ENCODE results near the gene ARL6IP4. TPM values are rescaled to one million over a fixed set of nuclear protein-coding genes. Genes with fewer than 3 reads are reported as not detected.

Gene ARL6IP4
- total RNA-seq, 1 donor from 2014 or later = 24.9 TPM

DNA sequence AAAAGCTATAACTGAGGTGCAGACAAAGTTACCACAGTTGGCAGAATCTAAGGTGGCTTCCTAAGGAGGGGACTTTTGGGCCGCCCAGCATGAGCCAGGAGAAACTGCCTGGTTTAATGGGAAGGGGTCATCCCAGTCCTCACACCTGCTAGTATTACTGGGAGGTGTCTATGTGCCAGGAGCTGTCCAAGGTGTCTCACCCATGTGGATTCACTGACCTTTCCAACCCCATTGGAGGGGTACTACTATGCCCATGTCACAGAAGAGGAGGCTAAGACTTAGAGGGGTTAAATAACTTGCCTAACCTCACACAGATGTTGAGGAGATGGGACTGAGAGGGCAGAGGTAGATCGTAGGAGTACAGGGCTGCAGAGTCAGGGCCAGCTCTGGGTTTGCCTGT, 24.4 kb upstream of the ARL6IP4 start:
- FAIRE-seq (no peak), DNase-seq (ENCODE audit: low spot score in 2 of 2) (peak in 1 of 2 donors; percentile 11)

DNA sequence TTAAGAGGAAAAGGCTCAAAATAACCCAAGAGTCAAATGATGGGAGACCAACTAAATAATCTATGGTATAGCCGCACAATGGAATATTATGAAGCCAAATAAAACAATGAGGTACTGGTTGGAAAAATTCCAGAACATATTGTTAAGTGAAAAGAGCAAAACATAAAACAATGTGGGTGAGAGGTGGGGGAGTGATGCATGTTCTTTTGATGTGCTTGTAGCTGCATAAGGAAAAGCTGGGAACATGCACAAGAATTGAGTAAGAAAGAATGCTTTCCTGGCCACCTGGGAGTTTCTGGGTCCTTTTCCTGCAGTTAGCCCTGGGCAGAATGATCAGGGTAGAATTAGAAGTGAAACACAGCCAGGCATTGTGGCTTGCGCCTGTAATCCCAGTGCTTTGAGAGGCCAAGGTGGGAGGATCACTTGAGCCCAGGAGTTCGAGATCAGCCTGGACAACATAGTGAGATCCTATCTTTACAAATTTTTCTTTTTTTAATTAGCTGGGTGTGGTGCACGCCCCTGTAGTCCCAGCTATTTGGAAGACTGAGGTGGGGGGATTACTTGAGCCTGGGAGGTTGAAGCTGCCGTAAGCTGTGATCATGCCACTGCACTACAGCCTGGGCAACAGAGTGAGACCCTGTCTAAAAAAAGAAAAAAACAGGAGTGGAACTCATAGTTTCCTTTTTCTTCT, 22.1 kb upstream of the ARL6IP4 start:
- FAIRE-seq (no peak), DNase-seq (ENCODE audit: low spot score in 2 of 2) (no peak)

DNA sequence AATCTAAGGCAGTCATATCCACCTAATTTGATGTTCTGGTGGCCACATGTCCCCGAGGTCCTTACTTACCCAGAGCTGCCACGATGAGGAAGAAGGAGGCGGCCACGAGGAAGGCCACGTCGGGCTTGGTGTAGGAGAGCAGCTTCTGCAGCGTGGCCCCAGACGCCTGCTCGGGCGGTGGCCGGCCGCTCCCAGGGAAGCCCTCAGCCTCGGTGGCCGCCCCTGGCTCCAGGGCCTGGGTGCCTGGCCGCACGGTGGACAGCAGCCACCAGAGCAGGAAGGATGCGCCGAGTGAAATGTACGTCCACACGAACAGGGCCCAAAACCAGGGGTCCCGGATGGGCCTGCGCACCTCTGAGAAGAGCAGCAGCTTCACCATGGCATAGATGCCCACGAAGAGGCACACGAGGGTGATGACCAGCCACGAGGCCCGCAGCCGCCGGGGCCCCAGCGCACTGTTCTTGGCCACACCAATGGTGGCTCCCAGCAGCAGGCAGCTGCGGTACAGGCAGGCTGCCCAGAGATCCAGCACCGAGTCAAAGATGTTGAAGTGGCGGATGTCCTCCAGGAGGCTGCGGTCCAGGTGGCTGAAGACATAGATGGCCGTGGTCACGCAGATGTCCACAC, 20.8 kb upstream of the ARL6IP4 start:
- no peak for DNase-seq (ENCODE audit: low spot score in 2 of 2)
- no peak for FAIRE-seq

DNA sequence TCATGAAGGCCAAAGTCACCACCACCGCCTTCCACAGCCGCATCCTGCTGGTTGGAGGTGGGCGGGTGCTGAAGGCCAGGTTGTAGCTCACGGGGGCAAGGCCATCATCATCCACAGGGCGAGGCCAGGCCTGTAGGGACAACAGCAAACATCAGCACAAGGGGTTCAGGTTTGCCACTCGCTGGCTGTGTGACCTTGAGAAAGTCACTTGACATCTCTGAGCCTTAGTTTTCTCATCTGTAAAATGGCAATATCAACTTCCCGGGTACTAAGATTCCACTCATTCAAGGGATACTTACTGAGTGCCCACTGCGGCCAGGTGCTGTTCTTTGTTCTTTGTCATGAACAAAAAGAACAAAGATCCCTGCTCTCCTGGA, 20.3 kb upstream of the ARL6IP4 start:
- no peak for FAIRE-seq
- DNase-seq (ENCODE audit: low spot score in 2 of 2) = no peak

DNA sequence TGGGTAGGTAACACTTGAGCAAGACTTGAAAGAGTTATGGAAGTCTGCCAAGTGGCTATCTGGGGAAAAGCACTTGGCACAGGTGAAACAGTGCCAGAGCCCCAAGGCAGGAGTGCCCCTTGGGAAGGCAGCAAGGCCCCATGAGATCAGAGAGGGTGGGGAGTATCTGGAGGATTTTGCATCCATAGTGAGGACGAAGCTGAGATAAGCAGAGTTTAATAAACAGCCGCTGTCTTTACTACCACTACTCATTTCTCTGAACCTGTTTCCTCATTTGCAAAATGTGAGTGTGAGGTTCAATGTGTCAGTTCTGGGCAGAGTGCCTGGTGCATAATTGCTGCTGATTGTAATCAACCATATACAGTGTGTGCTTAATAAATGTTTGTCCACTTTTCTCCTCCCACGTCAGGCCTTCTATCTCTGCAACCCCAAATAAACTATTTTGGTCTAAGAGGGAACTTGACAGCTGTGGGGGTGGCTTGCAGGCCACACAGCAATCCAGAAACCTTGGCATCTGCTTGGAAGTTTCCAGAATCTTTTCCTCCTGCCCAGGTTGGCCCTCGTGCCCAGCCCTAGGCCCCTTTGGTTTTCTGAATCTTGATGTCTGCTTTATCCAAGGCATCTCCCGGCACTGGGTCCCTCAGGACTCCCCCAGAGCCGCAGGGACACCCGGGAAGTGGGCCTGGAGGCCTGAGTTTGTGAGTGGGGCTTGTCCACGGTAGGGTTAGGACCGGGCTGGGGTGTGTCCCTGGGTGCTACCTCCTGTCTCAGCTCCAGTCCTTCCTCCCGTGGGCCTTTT, 18.8 kb upstream of the ARL6IP4 start:
- FAIRE-seq (no peak), DNase-seq (ENCODE audit: low spot score in 2 of 2) (peak; percentile 33 to 47)

DNA sequence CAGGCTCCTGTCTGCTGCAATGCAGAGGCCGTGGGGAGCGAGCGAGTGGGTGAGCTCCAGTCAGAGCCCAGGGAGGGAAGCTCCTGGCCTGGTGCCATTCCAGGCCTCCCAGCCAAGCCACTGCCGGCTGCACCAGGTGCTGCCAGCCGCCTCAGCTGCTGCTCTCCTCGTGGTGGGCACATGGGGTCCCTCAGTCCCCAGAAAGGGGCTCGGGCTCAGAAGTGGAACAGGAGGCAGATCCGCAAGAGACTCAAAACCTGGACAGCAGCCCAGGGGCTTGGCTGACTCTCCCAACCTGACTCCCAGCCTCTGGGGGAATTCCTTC, 16.6 kb upstream of the ARL6IP4 start:
- FAIRE-seq (no peak), DNase-seq (ENCODE audit: low spot score in 2 of 2) (peak; percentile 55 to 66)

DNA sequence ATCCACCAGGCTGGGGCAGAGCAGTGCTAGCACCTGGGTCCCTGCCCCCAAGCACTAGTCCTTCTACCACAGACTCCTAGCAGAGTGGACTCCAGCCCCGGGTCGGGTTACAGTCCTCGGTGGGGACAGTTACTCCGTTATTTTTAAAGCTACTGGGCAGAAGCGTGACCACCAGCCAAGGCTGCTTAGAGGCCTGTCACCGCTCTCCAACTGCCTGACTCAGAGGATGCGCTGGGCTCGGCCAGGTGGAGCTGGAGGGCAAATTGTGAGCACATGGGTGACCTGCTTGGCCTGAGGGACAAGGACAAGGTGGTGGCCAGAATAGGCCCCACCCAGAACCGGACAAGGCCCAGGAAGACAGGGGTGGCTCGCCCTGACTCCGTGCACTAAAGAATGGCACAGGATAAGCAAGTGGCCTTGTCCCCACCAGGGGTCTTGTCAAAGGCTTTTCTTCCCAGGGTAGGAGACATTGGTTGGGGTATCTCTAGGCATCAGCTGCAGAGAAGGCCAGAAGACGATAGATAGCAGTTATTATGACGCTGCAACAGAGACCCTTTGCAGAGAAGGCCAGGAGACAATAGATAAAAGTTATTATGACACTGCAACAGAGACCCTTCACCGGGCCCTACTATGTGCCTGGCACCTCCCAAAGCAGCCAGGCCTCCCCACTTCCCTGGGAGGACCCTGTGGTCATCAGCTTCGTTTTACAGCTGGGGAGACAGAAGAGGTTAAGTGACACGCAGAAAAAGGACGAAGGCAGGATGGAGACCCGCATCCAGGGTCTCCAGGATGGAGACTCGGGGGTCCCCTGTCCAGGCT, 15.8 kb upstream of the ARL6IP4 start:
- no peak for DNase-seq (ENCODE audit: low spot score in 2 of 2)
- no peak for FAIRE-seq

DNA sequence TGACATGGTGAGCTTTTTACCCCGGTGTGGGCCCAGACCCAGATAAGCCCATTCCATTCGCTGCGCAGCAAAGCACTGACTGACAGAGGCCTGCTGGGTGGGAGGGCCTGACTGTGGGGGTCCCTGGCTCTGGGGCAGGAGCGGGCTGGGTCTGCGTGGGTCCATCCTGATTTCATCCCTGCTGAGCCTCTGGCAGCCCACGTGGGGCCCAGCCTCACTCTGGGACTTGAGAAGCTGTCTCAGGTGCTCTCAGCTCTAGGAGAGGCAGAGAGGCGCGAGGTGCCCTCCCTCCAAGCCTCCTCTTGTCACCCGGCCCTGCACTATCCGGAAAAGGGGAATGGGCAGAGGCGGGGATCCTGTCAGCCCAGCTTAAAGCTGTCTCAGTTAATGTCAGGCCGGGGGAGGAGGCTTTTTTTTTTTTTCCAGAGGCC, 15.1 kb upstream of the ARL6IP4 start:
- DNase-seq (ENCODE audit: low spot score in 2 of 2) (peak in 1 of 2 donors; percentile 35), FAIRE-seq (no peak)

DNA sequence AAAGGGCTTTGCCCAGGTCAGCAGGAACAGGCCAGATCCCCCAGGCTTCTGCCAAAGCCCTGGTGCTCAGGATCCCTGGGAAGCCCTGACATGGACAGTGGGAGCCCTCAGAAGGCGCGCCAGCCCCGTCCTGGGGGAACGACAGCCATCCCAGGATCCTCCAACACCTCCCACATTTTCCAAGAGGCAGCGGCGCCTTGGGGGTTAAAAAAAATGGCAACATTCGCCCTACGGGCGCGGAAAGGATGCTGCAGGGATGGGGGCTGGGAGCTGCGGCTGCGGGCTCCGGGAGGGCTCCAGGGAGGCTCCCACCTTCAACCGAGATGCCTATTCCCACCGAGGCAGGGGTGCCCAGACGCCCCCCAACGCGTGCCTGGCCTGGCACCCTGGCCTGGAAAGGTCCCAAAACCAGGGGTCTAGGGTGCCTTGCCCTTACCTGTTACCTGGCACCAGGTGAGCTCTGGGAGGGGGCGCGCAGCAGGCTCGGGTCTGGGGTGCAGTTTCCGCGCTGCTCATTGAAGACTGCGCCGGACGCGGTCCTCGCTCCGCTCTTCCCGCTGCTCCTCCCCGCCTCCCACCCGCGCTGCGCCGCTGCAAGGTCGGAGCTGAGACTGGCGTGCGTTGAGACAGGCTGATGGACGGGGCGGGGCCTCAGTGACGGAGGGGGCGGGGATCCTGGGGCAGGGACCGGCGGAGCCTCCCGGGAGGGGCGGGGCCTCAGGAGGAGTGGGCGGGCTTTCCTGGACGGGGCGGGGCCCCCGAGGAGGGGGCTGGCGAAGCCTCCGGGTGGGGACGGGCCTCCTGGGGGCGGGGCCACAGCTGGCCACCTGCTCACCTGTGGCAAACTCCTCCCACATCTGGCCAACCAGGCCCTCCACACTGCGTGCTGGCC, 14.4 kb upstream of the ARL6IP4 start, which contains the start of gene ABCB9:
Gene ABCB9, minus strand, starts transcription at position 613 of the 892 bp plus-strand sequence. CDS start 6,228 bp downstream, outside the sequence.
- DNase-seq (ENCODE audit: low spot score in 2 of 2) (peak; percentile 87 to 98), FAIRE-seq (no peak)

DNA sequence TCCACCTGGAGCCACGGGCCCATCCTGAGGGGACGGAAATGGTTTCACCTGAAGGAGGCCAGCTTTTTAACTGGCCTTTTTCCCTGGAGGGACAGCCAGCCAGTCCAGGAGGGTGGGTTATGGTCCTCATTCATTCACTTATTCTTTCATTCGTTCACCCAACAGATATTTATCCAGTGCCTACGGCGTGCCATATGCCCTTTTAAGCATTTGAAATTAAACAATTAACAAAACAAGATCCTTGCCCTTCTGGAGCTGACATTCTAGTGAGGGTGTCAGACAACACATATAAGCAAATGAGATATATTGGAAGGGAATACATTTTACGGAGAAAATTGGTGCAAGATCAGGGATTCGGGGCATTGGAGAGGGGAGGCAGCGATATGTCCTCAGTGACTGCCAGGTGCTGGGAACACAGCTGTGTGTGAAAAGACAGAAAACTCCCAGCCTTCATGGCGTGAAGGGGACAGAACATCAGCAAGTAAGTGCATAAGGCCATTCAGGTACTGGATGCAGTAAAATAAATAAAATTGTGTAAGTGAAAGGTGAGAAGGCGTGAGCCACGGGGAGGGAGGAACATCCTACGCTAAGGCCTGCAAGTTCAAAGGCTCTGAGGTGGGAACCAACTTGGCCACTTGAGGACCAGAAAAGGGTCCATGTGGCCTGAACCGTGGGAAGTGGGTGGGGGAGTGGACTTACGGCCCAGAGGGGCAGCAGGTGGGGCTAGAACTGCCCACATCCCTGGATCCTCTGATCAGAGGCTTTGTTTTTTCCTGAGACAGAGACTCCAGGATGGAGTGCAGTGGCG, 13.5 kb upstream of the ARL6IP4 start:
- FAIRE-seq (no peak), DNase-seq (ENCODE audit: low spot score in 2 of 2) (no peak)

DNA sequence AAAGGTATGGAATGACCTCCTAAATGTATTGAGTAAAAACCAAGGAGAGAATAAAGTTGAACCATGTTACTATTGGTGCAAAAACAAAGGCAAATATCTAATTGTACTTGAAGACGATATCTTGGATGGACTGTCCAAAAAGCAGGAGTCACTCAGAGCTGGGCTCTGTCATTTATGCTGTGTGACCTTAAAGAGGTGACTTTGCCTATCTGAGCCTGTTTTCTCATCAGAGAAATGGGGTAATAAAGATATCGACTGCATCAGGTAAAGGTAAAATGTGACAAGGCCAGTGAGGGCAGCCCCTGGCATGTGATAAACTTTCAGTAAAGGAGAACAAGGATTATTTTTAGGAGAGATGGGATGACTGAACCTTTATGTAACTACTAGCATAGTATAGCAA, 12.4 kb upstream of the ARL6IP4 start:
- FAIRE-seq = no peak

DNA sequence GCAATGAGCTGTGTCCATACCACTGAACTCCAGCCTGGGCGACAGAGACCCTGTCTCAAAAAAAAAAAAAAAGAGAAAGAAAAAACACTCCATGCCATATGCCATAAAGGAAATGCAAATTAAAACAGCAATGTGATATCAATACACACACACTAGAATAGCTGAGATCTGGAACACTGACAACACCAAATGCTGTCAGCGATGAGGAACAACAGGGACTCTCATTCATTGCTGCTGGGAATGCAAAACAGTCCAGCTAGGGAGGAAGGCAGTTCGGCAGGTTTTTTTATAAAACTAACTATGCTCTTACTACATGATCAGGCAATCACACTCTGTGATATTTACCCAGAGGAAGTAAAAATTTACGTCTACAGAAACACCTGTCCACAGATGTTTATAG, 10.8 kb upstream of the ARL6IP4 start:
- no peak for DNase-seq (ENCODE audit: low spot score in 2 of 2)
- no peak for FAIRE-seq

More for the DNA sequence above, 12.4 kb upstream of the ARL6IP4 start:
- no peak for DNase-seq (ENCODE audit: low spot score in 2 of 2)

DNA sequence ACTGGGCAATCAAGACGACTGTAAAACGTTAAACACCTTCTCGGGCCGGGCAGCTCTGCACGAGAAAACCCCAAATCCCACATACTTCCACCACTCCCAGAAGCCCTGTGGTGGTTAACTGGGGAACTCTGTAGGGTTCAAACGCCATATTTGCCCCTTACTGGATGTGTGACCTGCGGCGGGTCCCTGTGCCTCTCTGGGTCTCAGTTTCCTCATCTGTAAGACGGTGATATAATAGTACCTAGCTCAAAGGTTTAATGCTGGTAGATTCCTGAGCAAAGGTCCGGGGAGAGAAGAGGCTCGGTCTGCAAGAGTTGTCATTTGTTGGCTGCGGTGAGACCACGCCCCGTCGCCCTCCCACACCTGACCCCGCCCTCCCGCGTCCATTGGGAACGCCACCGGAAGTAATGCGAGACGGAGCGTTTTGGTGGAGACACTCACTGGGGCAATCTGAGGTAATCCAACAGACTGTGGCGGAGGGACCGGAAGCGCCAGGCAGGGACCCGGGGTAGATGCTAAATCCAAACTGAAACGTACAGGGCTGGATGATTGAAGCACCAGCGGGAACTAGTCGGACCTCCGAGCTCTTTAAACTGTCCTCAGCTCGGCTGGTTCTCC, 6.1 kb upstream of the ARL6IP4 start:
- peak; percentile 89 to 93 for DNase-seq (ENCODE audit: low spot score in 2 of 2)
- FAIRE-seq = no peak

DNA sequence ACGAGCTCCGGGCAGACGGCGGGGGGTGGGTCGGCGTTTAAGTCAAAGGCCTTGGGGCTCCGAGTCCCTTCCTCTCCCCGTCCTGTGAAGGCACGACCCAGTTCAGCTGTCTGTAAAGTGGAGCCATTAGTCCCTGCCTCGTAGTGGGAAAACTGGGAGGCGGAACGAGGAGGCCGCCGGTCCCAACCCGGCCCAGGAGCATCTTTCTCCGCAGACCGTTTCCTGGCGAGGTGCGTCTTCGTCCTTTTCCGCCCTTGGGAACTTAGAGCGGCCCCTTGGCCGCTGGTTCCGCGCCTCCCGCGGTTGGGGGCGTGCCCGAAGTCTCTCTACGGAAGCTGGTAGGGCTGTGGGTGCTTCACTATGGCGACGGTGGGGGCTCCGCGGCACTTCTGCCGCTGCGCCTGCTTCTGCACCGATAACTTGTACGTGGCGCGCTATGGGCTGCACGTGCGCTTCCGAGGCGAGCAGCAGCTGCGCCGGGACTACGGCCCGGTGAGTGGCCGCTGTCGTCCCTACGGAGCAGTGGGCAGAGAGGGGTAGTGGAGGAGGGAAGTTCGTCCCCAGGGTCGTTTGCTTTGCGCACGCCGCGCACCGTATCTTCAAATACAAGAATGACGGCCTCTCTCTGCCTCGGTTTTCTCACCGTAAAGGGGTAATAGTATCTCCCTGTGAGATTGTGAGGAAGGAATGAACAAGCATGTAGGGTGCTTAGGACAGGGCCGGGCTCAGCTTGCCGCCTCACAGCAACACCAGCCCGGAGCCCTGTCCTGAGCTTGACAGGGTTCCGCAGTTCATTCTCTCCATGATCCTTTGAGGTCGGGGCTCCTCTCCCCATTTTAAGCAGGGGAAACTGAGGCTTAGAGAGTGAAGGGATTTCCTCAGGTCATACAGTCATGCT, 5.3 kb upstream of the ARL6IP4 start, which contains the start of gene OGFOD2:
Gene OGFOD2, plus strand, starts transcription at position 353 of the 898 bp plus-strand sequence. Its CDS starts 8 bp downstream, at position 361.
- FAIRE-seq (no peak), DNase-seq (ENCODE audit: low spot score in 2 of 2) (peak; percentile 88 to 89)

DNA sequence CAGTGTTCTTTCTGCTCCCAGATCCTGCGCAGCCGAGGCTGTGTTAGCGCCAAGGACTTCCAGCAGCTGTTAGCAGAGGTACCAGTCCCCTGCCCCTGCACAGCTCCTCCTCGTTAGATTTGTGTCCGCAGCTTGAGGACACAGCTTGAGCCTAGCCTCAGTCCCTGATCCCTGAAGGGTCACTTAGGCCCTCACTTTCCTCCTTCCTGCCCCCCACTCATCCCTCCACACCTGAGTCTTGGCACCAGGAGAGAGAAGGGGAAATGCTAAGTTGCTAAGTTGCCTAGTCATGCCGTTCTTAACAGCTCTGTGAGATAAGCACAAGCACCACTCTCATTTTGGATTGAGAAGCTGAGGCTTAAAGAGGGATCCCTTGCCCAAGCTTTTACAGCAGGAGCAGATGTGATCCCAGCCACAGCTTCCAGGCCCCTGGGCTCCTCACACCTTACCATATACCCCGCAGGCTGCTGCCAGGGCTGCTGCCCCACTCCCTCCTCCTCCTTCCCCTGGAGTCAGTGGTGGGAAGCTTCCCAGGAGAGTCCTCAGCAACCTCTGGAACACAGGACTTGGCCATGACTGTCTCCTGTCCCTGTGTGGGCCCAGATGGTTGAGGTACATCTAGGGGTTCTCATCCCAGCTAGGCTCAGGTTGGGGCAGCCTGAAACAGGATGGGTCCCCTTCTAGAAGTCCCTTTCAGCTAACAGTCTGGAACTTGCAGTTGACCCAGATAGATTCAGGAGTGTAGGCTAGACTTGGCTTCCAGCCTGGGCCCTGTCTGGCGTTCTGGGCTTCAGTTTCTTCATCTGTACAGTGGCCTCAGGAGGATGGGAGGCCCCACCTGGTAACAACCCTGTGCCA, 4.5 kb upstream of the ARL6IP4 start:
- FAIRE-seq = no peak
- no peak for DNase-seq (ENCODE audit: low spot score in 2 of 2)

DNA sequence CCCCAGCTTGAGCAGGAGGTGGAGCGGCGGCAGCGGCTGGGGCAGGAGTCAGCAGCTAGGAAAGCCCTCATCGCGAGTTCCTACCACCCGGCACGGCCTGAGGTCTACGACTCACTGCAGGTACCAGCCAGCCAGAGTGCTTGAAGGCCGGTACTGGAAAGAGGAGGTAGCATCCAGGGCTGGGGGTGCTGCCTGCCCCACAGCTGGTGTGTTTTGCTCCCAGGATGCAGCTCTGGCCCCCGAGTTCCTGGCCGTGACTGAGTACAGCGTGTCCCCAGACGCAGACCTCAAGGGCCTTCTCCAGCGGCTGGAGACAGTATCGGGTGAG, 3.9 kb upstream of the ARL6IP4 start:
- FAIRE-seq = no peak

More for the DNA sequence above, 3.9 kb upstream of the ARL6IP4 start:
- DNase-seq (ENCODE audit: low spot score in 2 of 2) = no peak
